GM06990 (cell line): ENCODE measurements around the gene PID1.

Experiments
- DNase-seq: peaks from one replicate; pipeline ENCODE4 v3.0.0-alpha.2; 2011; ENCODE audit not compliant: insufficient read length; ENCODE audit errors: extremely low read depth
- H3K27me3 ChIP-seq: replicated peaks from 2 replicates; pipeline ENCODE4 v1.6.0; 2011; ENCODE audit warnings: low read length; ENCODE audit not compliant: control insufficient read depth, insufficient read depth
- H3K36me3 ChIP-seq: 2 replicates; pipeline ENCODE4 v1.5.1; 2011; ENCODE audit warnings: low read length; ENCODE audit not compliant: control insufficient read depth, insufficient read depth
- H3K4me3 ChIP-seq: replicated peaks from 2 replicates; pipeline ENCODE4 v1.5.1; 2011; ENCODE audit warnings: low read depth, mild to moderate bottlenecking, control low read depth, low read length
- TF ChIP-seq, protein P1 (sequence below): IDR thresholded peaks from 2 replicates; pipeline ENCODE4 v1.5.1; 2011; ENCODE audit warnings: low read length, control low read depth, mild to moderate bottlenecking, inconsistent platforms; ENCODE audit not compliant: insufficient read depth, poor library complexity, severe bottlenecking

Gene PID1

DNA sequence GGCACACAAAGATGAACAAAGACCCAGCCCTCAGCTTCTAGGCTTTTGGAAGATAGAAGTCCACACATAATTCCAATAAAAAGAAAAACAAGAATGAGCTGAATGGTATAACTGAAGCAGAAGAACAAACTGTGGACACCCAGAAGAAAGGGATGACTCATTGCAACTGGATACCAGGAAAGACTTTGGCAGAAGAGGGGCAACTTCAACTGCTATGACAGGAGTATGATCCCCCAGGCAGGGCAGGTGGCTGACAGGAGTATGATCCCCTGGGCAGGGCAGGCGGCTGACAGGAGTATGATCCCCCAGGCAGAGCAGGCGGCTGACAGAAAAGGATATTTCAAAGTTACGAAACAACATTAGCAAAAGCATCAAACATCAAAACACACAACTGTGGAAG, 21.6 kb downstream of the PID1 start:
- TF ChIP-seq, protein P1, sequence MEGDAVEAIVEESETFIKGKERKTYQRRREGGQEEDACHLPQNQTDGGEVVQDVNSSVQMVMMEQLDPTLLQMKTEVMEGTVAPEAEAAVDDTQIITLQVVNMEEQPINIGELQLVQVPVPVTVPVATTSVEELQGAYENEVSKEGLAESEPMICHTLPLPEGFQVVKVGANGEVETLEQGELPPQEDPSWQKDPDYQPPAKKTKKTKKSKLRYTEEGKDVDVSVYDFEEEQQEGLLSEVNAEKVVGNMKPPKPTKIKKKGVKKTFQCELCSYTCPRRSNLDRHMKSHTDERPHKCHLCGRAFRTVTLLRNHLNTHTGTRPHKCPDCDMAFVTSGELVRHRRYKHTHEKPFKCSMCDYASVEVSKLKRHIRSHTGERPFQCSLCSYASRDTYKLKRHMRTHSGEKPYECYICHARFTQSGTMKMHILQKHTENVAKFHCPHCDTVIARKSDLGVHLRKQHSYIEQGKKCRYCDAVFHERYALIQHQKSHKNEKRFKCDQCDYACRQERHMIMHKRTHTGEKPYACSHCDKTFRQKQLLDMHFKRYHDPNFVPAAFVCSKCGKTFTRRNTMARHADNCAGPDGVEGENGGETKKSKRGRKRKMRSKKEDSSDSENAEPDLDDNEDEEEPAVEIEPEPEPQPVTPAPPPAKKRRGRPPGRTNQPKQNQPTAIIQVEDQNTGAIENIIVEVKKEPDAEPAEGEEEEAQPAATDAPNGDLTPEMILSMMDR: no peak
- no peak for DNase-seq
- H3K27me3 ChIP-seq: no peaks in the 10 kb centered on the region
- H3K36me3 ChIP-seq: no peaks in the 10 kb centered on the region
- no peak overlapping the region for H3K4me3 ChIP-seq

DNA sequence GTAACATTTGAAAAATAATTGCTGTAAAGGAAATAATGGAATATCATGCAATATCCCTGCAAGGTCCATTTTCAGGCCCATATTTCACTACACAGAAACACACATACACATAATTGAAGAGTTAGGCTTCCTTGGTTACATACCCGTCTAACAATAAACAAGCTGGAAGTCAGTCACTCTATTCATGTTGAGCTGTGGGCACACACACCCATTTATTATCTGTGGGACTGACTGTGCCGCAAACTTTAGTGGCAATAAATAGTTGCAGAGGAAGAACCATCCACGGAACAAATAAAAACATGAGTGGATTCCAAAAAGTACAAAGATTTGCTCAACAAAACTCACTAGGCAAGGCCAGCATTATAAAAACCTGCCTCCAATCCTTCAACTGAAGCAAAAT, 24.8 kb downstream of the PID1 start:
- TF ChIP-seq, protein P1: no peak

DNA sequence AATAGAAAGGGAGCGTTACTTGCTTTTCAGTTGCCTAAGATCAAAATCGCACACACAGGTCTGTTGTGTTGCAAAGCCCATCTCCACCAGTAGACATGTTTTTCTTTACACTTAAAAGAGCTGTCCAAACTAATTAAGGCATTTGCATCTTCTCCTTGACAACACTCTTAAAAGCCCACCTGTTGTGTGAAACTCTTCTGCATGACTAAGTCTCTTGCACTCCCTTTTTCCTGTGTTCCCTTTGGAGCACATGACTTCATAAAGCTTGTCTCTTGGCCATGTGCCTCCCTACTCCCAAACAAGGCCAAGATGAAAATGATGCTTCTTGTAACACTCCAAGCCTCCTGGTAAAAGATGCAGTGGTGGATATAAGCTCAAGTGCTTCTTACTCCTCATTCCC, 26.1 kb downstream of the PID1 start:
- Histone ChIP-seq H3K4me3 (no peak overlapping the region), H3K36me3 (no peaks in the 10 kb centered on the region), H3K27me3 (no peaks in the 10 kb centered on the region)
- no peak for DNase-seq
- TF ChIP-seq, protein P1: no peak

More for the DNA sequence above, 24.8 kb downstream of the PID1 start:
- Histone ChIP-seq H3K36me3 (no peaks in the 10 kb centered on the region), H3K27me3 (no peaks in the 10 kb centered on the region), H3K4me3 (no peak overlapping the region)
- DNase-seq: no peak

DNA sequence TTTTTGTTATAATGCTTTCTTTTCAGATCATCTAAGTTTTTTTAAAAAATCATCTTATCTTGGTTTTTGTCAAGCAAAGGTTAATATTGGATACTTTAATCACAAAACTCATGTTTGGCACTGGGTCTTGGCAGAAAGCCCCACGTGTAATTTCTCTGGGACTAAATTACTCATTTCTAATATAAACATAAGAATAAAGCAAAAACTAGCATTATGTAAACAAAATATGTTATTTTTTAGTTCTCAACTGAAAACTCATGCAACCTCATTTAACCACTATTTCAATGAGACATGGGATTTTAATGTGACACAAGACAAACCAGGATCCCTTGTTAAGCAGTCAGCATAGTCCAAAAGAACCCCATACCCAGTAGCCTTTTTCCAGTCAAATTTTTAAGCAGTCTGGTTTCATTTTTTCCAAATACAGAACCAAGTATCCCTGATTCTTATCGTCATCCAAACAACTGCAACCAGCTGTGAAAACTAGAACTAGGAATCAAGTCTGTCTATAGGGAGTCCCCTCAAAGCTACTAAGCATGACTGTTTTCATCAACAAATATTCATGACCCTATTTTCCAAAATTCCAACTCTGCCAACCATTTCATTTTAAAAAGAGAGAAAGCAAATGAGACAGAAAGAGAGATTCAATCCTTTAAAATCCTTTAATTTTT, 27.1 kb downstream of the PID1 start:
- no peak for DNase-seq
- TF ChIP-seq, protein P1: no peak
- H3K4me3 ChIP-seq: no peak overlapping the region
- no peaks in the 10 kb centered on the region for H3K27me3 ChIP-seq
- no peaks in the 10 kb centered on the region for H3K36me3 ChIP-seq

DNA sequence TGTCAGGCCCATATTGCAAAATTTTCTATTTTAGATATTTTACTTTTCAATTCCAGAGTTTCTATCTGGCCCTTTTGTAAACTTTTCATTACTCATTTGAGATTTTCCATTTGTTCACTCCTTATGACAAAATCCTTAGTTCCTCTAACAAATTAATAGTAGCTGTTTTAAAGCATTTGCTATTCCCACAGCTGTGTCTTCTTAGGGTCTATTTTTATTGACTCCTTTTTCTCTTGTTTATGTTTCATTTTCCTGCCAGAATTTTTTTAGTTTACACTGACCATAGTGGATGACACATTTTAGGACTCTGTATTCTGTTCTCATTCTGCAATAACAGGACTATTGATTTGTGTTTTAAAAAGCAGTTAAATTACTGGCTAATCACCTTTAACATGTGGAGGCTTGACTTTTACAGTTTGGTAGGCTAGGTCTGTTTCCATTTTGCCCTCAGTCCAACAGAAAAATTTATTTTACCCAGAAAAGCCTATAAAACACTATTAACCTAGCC, 30.0 kb downstream of the PID1 start:
- TF ChIP-seq, protein P1: no peak
- DNase-seq: no peak
- Histone ChIP-seq H3K36me3 (no peaks in the 10 kb centered on the region), H3K4me3 (no peak overlapping the region), H3K27me3 (no peaks in the 10 kb centered on the region)
